Epithelial cell of esophagus (primary cell): ENCODE data around the gene ABCG2.
"Not testable (repeated sequence)": the region's sequence is repeated elsewhere in the genome, so short reads cannot be mapped to it uniquely, and the experiment has no call there.

Experiments used
- DNase-seq: peaks from one replicate; pipeline ENCODE4 v3.0.0; 2010; ENCODE audit warnings: low read depth
- H3K4me3 ChIP-seq: 2 replicates; pipeline ENCODE4 v1.5.1; 2011; ENCODE audit warnings: mild to moderate bottlenecking, low read length, control low read depth
- TF ChIP-seq, protein P1 (sequence below): IDR thresholded peaks from 2 replicates; pipeline ENCODE4 v1.5.1; 2011; ENCODE audit warnings: low read depth, mild to moderate bottlenecking, low read length, control low read depth, inconsistent platforms; ENCODE audit not compliant: insufficient read depth; ENCODE audit errors: missing control alignments

Gene ABCG2

DNA sequence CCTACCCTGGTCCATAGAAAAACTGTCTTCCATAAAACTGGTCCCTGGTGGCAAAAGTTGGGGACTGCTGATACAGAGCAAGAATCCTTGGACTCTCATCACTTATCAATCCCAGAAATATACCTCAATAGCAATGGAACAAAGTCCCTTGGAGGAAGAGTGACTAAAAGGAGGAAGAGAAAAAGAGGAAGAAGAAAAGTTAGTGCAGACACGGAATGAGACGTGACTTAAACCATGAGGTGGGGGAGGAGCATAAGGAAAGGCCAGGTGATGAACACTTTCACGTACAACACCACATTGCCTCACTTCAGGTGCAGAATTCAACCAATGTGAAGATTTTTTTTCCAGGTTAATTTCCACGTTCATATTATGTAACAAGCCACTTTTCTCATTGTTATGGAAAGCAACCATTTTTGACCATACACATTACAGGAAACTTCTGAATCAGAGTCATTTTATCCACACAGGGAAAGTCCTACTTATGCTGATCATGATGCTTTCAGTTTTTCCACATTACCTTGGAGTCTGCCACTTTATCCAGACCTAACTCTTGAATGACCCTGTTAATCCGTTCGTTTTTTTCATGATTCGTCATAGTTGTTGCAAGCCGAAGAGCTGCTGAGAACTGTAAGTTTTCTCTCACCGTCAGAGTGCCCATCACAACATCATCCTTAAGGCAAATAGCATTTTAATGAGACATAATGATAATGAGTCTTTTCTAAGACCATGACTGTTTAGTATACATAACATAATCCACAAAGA, 27.7 kb downstream of the ABCG2 start:
- TF ChIP-seq, protein P1, sequence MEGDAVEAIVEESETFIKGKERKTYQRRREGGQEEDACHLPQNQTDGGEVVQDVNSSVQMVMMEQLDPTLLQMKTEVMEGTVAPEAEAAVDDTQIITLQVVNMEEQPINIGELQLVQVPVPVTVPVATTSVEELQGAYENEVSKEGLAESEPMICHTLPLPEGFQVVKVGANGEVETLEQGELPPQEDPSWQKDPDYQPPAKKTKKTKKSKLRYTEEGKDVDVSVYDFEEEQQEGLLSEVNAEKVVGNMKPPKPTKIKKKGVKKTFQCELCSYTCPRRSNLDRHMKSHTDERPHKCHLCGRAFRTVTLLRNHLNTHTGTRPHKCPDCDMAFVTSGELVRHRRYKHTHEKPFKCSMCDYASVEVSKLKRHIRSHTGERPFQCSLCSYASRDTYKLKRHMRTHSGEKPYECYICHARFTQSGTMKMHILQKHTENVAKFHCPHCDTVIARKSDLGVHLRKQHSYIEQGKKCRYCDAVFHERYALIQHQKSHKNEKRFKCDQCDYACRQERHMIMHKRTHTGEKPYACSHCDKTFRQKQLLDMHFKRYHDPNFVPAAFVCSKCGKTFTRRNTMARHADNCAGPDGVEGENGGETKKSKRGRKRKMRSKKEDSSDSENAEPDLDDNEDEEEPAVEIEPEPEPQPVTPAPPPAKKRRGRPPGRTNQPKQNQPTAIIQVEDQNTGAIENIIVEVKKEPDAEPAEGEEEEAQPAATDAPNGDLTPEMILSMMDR, result no peak
- DNase-seq, result no peak

GRCh38 chr4:88130003-88130402, 28.4 kb downstream of the ABCG2 start:
- DNase-seq, result no peak
- no peak overlapping the region for H3K4me3 ChIP-seq
- TF ChIP-seq, protein P1, result no peak

More for the DNA sequence above, 27.7 kb downstream of the ABCG2 start:
- no peak overlapping the region for H3K4me3 ChIP-seq

DNA sequence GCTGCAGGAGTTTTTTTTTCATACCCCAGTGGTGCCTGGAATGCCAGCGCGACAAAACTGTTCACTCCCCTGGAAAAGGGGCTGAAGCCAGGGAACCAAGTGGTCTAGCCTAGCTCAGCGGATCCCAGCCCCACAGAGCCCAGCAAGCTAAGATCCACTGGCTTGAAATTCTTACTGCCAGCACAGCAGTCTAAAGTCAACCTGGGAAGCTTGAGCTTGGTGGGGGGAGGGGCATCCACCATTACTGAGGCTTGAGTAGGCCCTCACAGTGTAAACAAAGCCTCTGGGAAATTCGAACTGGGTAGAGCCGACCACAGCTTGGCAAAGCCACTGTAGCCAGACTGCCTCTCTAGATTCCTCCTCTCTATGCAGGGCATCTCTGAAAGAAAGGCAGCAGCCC, 36.2 kb downstream of the ABCG2 start:
- not testable (repeated sequence) for H3K4me3 ChIP-seq, DNase-seq

- no peak overlapping the region for H3K4me3 ChIP-seq
- TF ChIP-seq, protein P1, result no peak
- no peak for DNase-seq
These were observed 38.5 kb downstream of the ABCG2 start for GRCh38 chr4:88119943-88120342.

DNA sequence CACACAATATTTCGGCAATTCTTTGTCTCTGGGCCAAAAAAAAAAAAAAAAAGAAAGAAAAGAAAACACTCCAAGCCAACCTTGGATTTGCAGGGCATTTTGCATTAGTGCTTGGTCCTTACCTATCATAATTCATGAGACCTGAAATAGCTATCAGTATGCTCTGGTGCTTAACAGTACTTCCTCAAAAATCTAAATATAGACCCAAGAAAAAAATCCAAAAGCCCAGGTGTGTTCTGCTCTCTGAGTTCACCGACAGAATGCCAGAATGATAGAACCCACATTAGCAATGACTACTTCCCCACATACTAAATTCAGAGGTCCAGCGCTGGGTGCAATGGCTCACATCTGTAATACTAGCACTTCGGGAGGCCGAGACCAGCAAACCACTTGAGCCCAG, 42.9 kb downstream of the ABCG2 start:
- H3K4me3 ChIP-seq, result no peak overlapping the region
- TF ChIP-seq, protein P1, result no peak
- DNase-seq, result no peak

DNA sequence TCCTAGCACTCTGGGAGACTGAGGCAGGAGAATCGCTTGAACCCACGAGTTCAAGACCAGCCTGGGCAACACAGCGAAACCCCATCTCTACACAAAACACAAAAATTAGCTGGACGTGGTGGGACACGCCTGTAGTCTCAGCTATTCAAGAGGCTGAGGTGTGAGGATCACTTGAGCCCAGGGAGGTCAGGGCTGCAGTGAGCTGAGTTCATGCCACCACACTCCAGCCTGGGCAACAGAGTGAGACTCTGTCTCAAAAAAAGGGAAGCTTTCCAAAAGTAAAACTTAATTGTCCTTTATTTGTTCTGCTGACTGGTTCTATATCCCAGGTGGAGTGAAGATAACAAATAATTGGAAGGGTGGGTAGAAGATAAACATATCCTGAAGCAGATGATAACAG, 45.6 kb downstream of the ABCG2 start:
- no peak overlapping the region for H3K4me3 ChIP-seq
- TF ChIP-seq, protein P1, result no peak
- no peak for DNase-seq

DNA sequence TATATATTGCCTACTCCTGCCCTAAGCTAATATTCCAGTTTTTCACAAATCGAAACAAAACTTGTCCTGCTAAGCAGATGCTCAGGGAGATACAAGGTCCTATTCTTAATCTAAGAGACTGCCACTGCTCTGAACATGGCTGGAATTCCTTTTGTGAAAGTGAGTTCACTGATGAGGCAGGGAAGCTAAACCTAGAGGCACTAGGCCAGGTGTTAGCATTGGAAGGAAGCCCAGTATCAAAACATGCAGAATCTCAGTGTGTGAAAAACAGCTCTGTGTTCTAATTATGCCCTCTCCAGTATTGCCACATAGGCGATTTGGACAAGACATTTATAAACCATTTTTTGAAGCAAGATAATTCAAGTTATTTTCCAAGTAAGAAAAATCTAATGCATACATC, 47.6 kb downstream of the ABCG2 start:
- TF ChIP-seq, protein P1, result no peak
- H3K4me3 ChIP-seq, result no peak overlapping the region
- DNase-seq, result peak; percentile 19
